ENCODE data around the gene EDDM13.
"Not testable (repeated sequence)": the region's sequence is repeated elsewhere in the genome, so short reads cannot be mapped to it uniquely, and the experiment has no call there.

Gene EDDM13

GRCh38 chr19:56332695-56333094, 60.1 kb downstream of the EDDM13 start:
- Histone ChIP-seq H3K4me3 (ENCODE audit: low read length) (no peak overlapping the region), H3K27ac (ENCODE audit: low read depth, low read length) (no peak overlapping the region), H3K79me2 (ENCODE audit: control insufficient read depth, low read length) (no peaks in the 10 kb centered on the region), H4K20me1 (ENCODE audit: control insufficient read depth, insufficient read depth, low read depth, low read length) (no peaks in the 10 kb centered on the region), H3K9me2 (replicated peaks; ENCODE audit: control insufficient read depth, low read length) (no peaks in the 10 kb centered on the region), H3K9me3 (ENCODE audit: control insufficient read depth, insufficient read depth, low read length) (no peaks in the 10 kb centered on the region), H3K4me1 (ENCODE audit: control insufficient read depth, low read length) (no peaks in the 10 kb centered on the region), H3K27me3 (ENCODE audit: control insufficient read depth, low read length) (no peaks in the 10 kb centered on the region; the same call in 1 of the 2 replicates), H3K36me3 (ENCODE audit: control insufficient read depth, low read length) (no peaks in the 10 kb centered on the region), H3K4me2 (ENCODE audit: low read length) (no peak overlapping the region), H3F3A (ENCODE audit: control insufficient read depth, insufficient read depth) (no peaks in the 10 kb centered on the region)
- TF ChIP-seq EZH2phosphoT487 (IDR thresholded peaks at IDR 0.05; ENCODE audit: borderline replicate concordance, low read length) (no peak), CTCF (IDR thresholded peaks at IDR 0.05; ENCODE audit: low read depth, low read length, poor library complexity, severe bottlenecking) (no peak)

- no peaks in the 10 kb centered on the region for H4K20me1 ChIP-seq (ENCODE audit: control insufficient read depth, insufficient read depth, low read depth, low read length)
- no peak overlapping the region for H3K4me3 ChIP-seq (ENCODE audit: low read length)
Measured at GRCh38 chr19:56333506-56333905, 61.0 kb downstream of the EDDM13 start.

GRCh38 chr19:56335371-56335770, 62.8 kb downstream of the EDDM13 start:
- not testable (repeated sequence) for H3K4me2 ChIP-seq (ENCODE audit: low read length); H3K79me2 ChIP-seq (ENCODE audit: control insufficient read depth, low read length); H3K27me3 ChIP-seq (ENCODE audit: control insufficient read depth, low read length); H3K27ac ChIP-seq (ENCODE audit: low read depth, low read length); H3K4me3 ChIP-seq (ENCODE audit: low read length); H3F3A ChIP-seq (ENCODE audit: control insufficient read depth, insufficient read depth); H4K20me1 ChIP-seq (ENCODE audit: control insufficient read depth, insufficient read depth, low read depth, low read length); H3K9me3 ChIP-seq (ENCODE audit: control insufficient read depth, insufficient read depth, low read length); H3K9me2 ChIP-seq (replicated peaks; ENCODE audit: control insufficient read depth, low read length); H3K36me3 ChIP-seq (ENCODE audit: control insufficient read depth, low read length); H3K4me1 ChIP-seq (ENCODE audit: control insufficient read depth, low read length)

More at GRCh38 chr19:56333506-56333905, 61.0 kb downstream of the EDDM13 start:
- TF ChIP-seq EZH2phosphoT487 (IDR thresholded peaks at IDR 0.05; ENCODE audit: borderline replicate concordance, low read length) (no peak), CTCF (IDR thresholded peaks at IDR 0.05; ENCODE audit: low read depth, low read length, poor library complexity, severe bottlenecking) (peak; percentile 74)
- peaks cover under 1% of the 10 kb centered on the region for H3K4me1 ChIP-seq (ENCODE audit: control insufficient read depth, low read length)
- H3K9me2 ChIP-seq (replicated peaks; ENCODE audit: control insufficient read depth, low read length) = no peaks in the 10 kb centered on the region
- no peaks in the 10 kb centered on the region; the same call in 1 of the 2 replicates for H3K27me3 ChIP-seq (ENCODE audit: control insufficient read depth, low read length)
- no peak overlapping the region for H3K27ac ChIP-seq (ENCODE audit: low read depth, low read length)
- H3K36me3 ChIP-seq (ENCODE audit: control insufficient read depth, low read length) = no peaks in the 10 kb centered on the region
- no peaks in the 10 kb centered on the region for H3F3A ChIP-seq (ENCODE audit: control insufficient read depth, insufficient read depth)
- H3K4me2 ChIP-seq (ENCODE audit: low read length) = no peak overlapping the region
- H3K79me2 ChIP-seq (ENCODE audit: control insufficient read depth, low read length) = no peaks in the 10 kb centered on the region
- peaks cover under 1% of the 10 kb centered on the region; the same call in 1 of the 2 replicates for H3K9me3 ChIP-seq (ENCODE audit: control insufficient read depth, insufficient read depth, low read length)

- not testable (repeated sequence) for H3K36me3 ChIP-seq (ENCODE audit: control insufficient read depth, low read length); H3K79me2 ChIP-seq (ENCODE audit: control insufficient read depth, low read length); H3K9me2 ChIP-seq (replicated peaks; ENCODE audit: control insufficient read depth, low read length); H3K4me3 ChIP-seq (ENCODE audit: low read length); H3K27me3 ChIP-seq (ENCODE audit: control insufficient read depth, low read length); H3F3A ChIP-seq (ENCODE audit: control insufficient read depth, insufficient read depth); H3K4me1 ChIP-seq (ENCODE audit: control insufficient read depth, low read length); H4K20me1 ChIP-seq (ENCODE audit: control insufficient read depth, insufficient read depth, low read depth, low read length); H3K27ac ChIP-seq (ENCODE audit: low read depth, low read length); H3K4me2 ChIP-seq (ENCODE audit: low read length)
- peaks cover 15% of the 10 kb centered on the region; the same call in 1 of the 2 replicates for H3K9me3 ChIP-seq (ENCODE audit: control insufficient read depth, insufficient read depth, low read length)
Measured at GRCh38 chr19:56337077-56337476, 64.5 kb downstream of the EDDM13 start.

GRCh38 chr19:56339031-56339430, 66.5 kb downstream of the EDDM13 start:
- not testable (repeated sequence) for H3K4me1 ChIP-seq (ENCODE audit: control insufficient read depth, low read length); H3K36me3 ChIP-seq (ENCODE audit: control insufficient read depth, low read length); H3K79me2 ChIP-seq (ENCODE audit: control insufficient read depth, low read length); H3K27me3 ChIP-seq (ENCODE audit: control insufficient read depth, low read length); H3K9me2 ChIP-seq (replicated peaks; ENCODE audit: control insufficient read depth, low read length); H3F3A ChIP-seq (ENCODE audit: control insufficient read depth, insufficient read depth); H3K4me2 ChIP-seq (ENCODE audit: low read length); H3K27ac ChIP-seq (ENCODE audit: low read depth, low read length); H4K20me1 ChIP-seq (ENCODE audit: control insufficient read depth, insufficient read depth, low read depth, low read length)
- H3K9me3 ChIP-seq (ENCODE audit: control insufficient read depth, insufficient read depth, low read length) = peaks cover 25% of the 10 kb centered on the region
- 0 out of 2 replicates have a peak overlapping the region, but pooled peaks have one; percentile 3 for H3K4me3 ChIP-seq (ENCODE audit: low read length)

Data from DOHH2 (cell line).